Right lobe of liver (tissue), 4 donors: Measurements from ENCODE around the gene SCN1A.

Experiments used
- CTCF ChIP-seq, 4 donors: fragments of 200-600 bp in 3 of 4; fragments of 450-650 bp in 1 of 4; IDR thresholded peaks; one replicate each; pipeline versions ENCODE4 v1.5.1 to v1.8.0; 2016 to 2022; ENCODE audit warnings: antibody characterized with exemption in 4 of 4, mild to moderate bottlenecking in 2 of 4
- POLR2A ChIP-seq: fragments of 450-650 bp; IDR thresholded peaks from one replicate; pipeline ENCODE4 v1.6.1; 2017; ENCODE audit warnings: antibody characterized with exemption, mild to moderate bottlenecking
- donor health status: DM: no; HTN: no; CAD: no.
- donor health status: DM: no; HTN: no; CAD: no.
- donor health status: DM: no; HTN: yes; CAD: no.

GRCh38 chr2:165957030-165957675, 170.7 kb downstream of the SCN1A start:
- TF ChIP-seq CTCF (IDR thresholded peaks at IDR 0.05) (no peak), POLR2A (no peak)
